HG02852 (cell line): ENCODE data around the gene PRDM16.

ENCODE experiments used
- ATAC-seq: cut with Tn5 transposase; IDR thresholded peaks from one replicate; pipeline ENCODE4 v1.9.1; 2021; ENCODE audit warnings: mild to moderate bottlenecking, moderate library complexity; ENCODE audit not compliant: unreplicated experiment

The PRDM16 gene

DNA sequence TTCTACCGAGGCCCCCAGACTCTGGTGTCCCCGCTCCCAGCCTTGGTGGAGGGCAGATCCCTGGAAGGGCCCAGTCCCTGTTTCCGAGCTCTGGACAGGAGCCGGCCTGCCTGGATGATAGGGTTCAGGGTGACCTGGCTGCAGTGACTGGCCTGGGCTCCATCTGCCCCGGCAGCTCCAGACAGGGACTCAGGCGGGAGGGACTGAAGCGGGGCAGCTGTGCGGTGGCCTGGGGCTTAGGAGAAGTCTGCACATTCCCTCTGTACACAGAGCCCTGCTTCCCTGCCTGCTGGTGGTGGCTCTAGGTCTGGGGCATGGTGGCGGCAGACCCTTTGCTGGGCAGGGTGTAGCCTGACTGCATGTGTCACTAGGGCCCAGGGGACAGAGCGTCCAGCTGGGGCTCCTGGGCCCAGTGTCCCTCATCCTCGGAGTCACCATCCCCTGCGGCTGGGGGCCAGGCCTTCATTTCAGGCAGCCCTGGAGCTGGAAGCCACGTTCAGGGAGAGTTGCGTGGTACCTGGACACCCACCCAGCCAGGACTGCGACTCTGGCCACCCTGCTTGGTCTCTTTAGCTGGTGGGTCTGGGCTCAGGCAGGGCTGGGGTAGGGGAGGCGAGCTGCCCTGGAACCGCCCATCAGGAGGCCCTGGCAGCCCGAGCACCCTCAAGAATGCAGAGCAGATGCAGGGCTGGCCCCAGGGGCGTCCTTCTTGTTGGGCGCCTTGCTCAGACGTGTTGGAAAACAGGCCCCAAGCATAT is 395.1 kb downstream of the PRDM16 start:
- no peak for ATAC-seq

GRCh38 chr1:3464649-3465025 is 395.6 kb downstream of the PRDM16 start:
- no peak for ATAC-seq

- ATAC-seq = no peak
Measured at GRCh38 chr1:3465091-3465934, 396.3 kb downstream of the PRDM16 start.

- ATAC-seq = no peak
Measured at GRCh38 chr1:3465935-3466321, 396.9 kb downstream of the PRDM16 start.

GRCh38 chr1:3466366-3467075 is 397.5 kb downstream of the PRDM16 start:
- no peak for ATAC-seq

- no peak for ATAC-seq
Measured at GRCh38 chr1:3467096-3468036, 398.4 kb downstream of the PRDM16 start.

- ATAC-seq = no peak
Measured at GRCh38 chr1:3468236-3469103, 399.5 kb downstream of the PRDM16 start.

DNA sequence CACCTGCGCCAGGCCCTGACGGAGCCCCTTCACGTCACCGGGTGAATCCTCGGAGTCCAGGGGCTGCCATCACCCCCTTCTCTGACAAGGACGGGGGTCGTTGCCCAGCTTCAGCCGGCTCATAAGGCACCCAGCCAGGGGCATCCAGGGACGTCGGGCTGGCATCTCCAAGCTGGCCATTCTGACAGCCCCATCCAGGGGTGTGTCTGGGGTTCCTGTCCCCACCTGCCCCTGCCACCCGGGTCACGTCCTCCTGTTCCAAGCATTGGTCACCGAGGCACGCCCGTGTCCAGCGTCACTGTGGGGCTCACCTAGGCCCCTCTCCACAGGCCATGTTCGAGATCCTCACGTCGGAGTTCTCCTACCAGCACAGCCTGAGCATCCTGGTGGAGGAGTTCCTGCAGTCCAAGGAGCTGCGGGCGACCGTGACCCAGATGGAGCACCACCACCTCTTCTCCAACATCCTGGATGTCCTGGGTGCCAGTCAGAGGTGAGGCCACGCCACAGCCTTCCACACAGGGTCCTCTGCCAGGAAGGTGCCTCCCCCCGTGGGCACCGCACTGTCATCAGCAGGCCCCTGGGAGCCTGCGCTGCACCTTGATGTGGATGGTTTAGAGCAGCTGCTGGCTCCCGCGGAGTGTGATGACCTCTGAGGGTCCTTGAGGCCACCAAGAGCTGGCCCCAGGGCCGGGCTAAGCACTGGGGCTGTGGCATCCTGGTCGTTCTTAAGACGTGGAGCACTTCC is 400.3 kb downstream of the PRDM16 start:
- ATAC-seq = no peak

DNA sequence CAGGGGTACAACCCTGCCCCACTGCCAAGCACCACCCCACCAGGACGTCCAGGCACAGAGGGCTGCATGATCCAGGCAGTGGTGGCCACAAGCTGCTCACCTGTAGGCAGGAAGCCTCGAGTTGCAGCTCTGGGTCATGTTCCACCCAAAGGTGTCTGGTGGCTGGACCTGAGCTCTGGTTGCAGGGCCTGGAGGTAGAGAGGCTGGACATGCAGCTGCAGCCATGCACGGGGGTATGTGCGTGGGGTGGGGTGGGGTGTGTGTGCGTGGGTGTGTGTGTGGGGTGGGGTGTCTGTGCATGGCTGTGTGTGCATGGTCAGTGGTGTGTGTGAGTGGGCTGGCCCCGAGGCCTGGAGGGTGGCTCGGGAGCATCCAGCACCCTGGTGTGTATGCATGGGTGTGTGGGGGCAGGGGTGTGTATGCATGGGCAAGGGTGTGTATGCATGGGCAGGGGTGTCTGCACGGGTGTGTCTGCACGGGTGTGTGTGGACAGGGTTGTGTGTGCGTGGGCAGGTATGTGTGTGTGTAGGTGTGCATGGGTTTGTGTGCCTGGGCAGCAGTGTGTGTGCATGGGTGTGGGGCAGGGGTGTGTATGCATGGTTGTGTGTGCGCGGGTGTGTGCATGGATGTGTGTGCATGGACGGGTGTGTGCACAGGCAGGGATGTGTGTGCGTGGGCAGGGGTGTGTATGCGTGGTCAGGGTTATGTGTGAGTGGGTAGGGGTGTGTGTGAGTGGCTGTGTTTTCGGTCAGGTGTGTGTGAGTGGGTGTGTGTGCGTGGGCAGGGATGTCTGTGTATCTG is 401.0 kb downstream of the PRDM16 start:
- no peak for ATAC-seq

GRCh38 chr1:3470650-3471355 is 401.8 kb downstream of the PRDM16 start:
- no peak for ATAC-seq

GRCh38 chr1:3471356-3472087 is 402.5 kb downstream of the PRDM16 start:
- no peak for ATAC-seq

- no peak for ATAC-seq
Measured at GRCh38 chr1:3472088-3472850, 403.3 kb downstream of the PRDM16 start.

DNA sequence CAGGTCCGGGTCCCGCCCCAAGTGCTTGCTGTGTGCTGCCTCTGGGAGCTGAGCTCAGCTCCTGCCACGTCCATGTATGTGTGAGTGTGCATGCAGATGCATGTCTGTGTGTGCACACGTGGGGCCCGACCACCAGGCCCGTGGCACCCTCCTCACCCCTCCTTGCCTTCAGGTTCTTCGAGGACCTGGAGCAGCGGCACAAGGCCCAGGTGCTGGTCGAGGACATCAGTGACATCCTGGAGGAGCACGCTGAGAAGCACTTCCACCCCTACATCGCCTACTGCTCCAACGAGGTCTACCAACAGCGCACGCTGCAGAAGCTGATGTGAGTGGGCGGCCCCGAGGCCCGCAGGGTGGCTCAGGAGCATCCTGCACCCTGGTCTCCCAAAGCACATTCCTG is 403.9 kb downstream of the PRDM16 start:
- ATAC-seq = no peak

GRCh38 chr1:3473381-3473844 is 404.4 kb downstream of the PRDM16 start:
- no peak for ATAC-seq

GRCh38 chr1:3474016-3474415 is 405.0 kb downstream of the PRDM16 start:
- ATAC-seq = no peak

DNA sequence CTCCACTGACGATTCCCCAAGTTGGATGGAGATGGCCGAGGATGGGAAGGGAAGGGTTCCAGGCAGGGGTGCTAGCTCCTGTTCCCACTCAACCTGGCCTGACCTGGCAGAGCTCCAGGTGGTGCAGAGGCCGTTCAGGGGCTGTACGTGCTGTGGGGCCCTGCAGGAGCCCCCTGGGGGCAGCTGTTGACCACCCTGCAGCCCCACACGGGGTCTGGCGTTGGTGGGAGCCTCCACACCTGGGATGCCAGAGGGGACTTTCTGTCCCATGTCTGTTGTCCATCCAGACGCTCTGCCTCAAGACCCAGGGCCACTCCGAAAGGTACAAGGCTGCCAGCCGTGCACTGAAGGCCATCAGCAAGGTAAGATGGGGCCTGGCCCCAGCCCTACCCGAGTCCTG is 405.4 kb downstream of the PRDM16 start:
- no peak for ATAC-seq
